Spleen (tissue), 7 donors: ENCODE data around the gene ERC2.

Source experiments
- CTCF ChIP-seq, 11 experiments: fragments of 200-600 bp in 7 of 11; fragments of 450-650 bp in 4 of 11; sonication (generic) in 4 of 11; IDR thresholded peaks in 8 of 11; conservative IDR thresholded peaks in 3 of 11; 1 replicate in 7 of 11; 2 replicates in 4 of 11; pipeline versions ENCODE4 v1.4.0 to v1.8.0; 2016 to 2021; ENCODE audit warnings: antibody characterized with exemption in 11 of 11, inconsistent platforms in 4 of 11, mild to moderate bottlenecking in 1 of 11
- POLR2A ChIP-seq, 3 donors: fragments of 450-650 bp; IDR thresholded peaks; one replicate each; pipeline ENCODE4 v1.5.1; 2017; ENCODE audit warnings: antibody characterized with exemption in 3 of 3, mild to moderate bottlenecking in 1 of 3
- donor health status: DM: no; HTN: no; CAD: no; lungs with moderate emphysema.
- donor health status: DM: no; HTN: no; CAD: no.
- donor health status: DM: no; HTN: no; CAD: no.

GRCh38 chr3:55815262-55815661 is 653.0 kb downstream of the ERC2 start:
- TF ChIP-seq CTCF (IDR thresholded peaks at IDR 0.05 in 8 of 11, conservative IDR thresholded peaks at IDR 0.05 in 3 of 11) (no peak), POLR2A (IDR thresholded peaks at IDR 0.05) (no peak)
